B cell (primary cell): Measurements from ENCODE around the gene ZNF106. TPM values are rescaled to one million over a fixed set of nuclear protein-coding genes. Genes with fewer than 3 reads are reported as not detected.

Experiments
- ATAC-seq: fragments of 200-7000 bp; cut with Tn5 transposase; one replicate; pipeline ENCODE4 v1.10.0; 2021; ENCODE audit warnings: low read depth, mild to moderate bottlenecking, moderate number of reproducible peaks, moderate library complexity
- CTCF ChIA-PET: fragments of 350-600 bp; sonication (Branson Sonifier 250); formaldehyde crosslinking; loops from one replicate; lab custom pipeline; 2021; ENCODE audit warnings: antibody characterized with exemption, inconsistent platforms; lab: Charles Lee
- POLR2A ChIA-PET: fragments of 350-600 bp; sonication (Branson Sonifier 250); formaldehyde crosslinking; loops from one replicate; lab custom pipeline; 2021; ENCODE audit warnings: antibody characterized with exemption; lab: Charles Lee
- DNase-seq: peaks from one replicate; pipeline ENCODE4 v3.0.0; 2013
- H2AFZ ChIP-seq: 2 replicates; pipeline ENCODE4 v1.6.1; 2012; ENCODE audit warnings: mild to moderate bottlenecking, low read depth, low read length; ENCODE audit not compliant: insufficient read depth, poor library complexity, severe bottlenecking
- H3K27ac ChIP-seq, 2 donors: 1 replicate in 1 of 2; 2 replicates in 1 of 2; pipeline ENCODE4 v1.5.1; 2012 to 2013; ENCODE audit warnings: low read length in 2 of 2, mild to moderate bottlenecking in 2 of 2, moderate library complexity in 1 of 2
- H3K27me3 ChIP-seq, 4 experiments: fragments of 200-600 bp in 1 of 4; sonication (generic) in 1 of 4; replicated peaks in 1 of 4; 1 replicate in 2 of 4; 2 replicates in 2 of 4; pipeline versions ENCODE4 v1.6.1 to v1.7.0; 2013 to 2016; ENCODE audit warnings: low read length in 3 of 4, mild to moderate bottlenecking in 2 of 4, mixed read lengths in 1 of 4, moderate library complexity in 1 of 4; ENCODE audit not compliant: insufficient read depth in 4 of 4, control insufficient read depth in 3 of 4; ENCODE audit errors: control extremely low read depth in 1 of 4
- H3K36me3 ChIP-seq, 2 experiments: replicated peaks in 1 of 2; 1 replicate in 1 of 2; 2 replicates in 1 of 2; pipeline versions ENCODE4 v1.6.1 to v1.7.1; 2013; ENCODE audit warnings: low read length in 1 of 2; ENCODE audit not compliant: insufficient read depth in 2 of 2, control insufficient read depth in 1 of 2; ENCODE audit errors: control extremely low read depth in 1 of 2, extremely low read depth in 1 of 2
- H3K4me1 ChIP-seq, 2 donors: fragments of 200-600 bp in 1 of 2; sonication (generic) in 1 of 2; 1 replicate in 1 of 2; 2 replicates in 1 of 2; pipeline versions ENCODE4 v1.5.1 to v1.6.1; 2013 to 2017; ENCODE audit warnings: low read length in 2 of 2; ENCODE audit not compliant: control insufficient read depth in 2 of 2, insufficient read depth in 2 of 2
- H3K4me2 ChIP-seq: replicated peaks from 2 replicates; pipeline ENCODE3; 2012; ENCODE audit warnings: mild to moderate bottlenecking, low read depth, low read length; ENCODE audit not compliant: poor library complexity, severe bottlenecking
- H3K4me3 ChIP-seq, 5 experiments: fragments of 200-600 bp in 1 of 5; sonication (generic) in 1 of 5; 1 replicate in 3 of 5; 2 replicates in 2 of 5; pipeline versions ENCODE4 v1.5.1 to v1.7.0; 2011 to 2016; ENCODE audit warnings: low read length in 4 of 5, mild to moderate bottlenecking in 4 of 5, low read depth in 2 of 5, control low read depth in 1 of 5, moderate library complexity in 1 of 5; ENCODE audit not compliant: insufficient read depth in 1 of 5; ENCODE audit errors: control extremely low read depth in 1 of 5, extremely low read depth in 1 of 5
- H3K79me2 ChIP-seq: fragments of 200-600 bp; sonication (generic); one replicate; pipeline ENCODE4 v1.6.0; 2016; ENCODE audit warnings: low read length; ENCODE audit not compliant: control insufficient read depth, insufficient read depth
- H3K9ac ChIP-seq: fragments of 200-600 bp; sonication (generic); 2 replicates; pipeline ENCODE4 v1.6.1; 2017; ENCODE audit warnings: mild to moderate bottlenecking, low read length, moderate library complexity
- H3K9me3 ChIP-seq, 3 donors: one replicate each; pipeline versions ENCODE4 v1.6.1 to v1.7.1; 2013; ENCODE audit warnings: low read length in 2 of 3; ENCODE audit not compliant: control insufficient read depth in 2 of 3, insufficient read depth in 1 of 3; ENCODE audit errors: control extremely low read depth in 1 of 3
- H4K20me1 ChIP-seq: 2 replicates; pipeline ENCODE4 v1.6.0; 2012; ENCODE audit warnings: mild to moderate bottlenecking, low read length; ENCODE audit not compliant: insufficient read depth, control insufficient read depth, poor library complexity, severe bottlenecking
- H3K27ac Mint-ChIP-seq: one replicate; pipeline ENCODE4 v1.8.0; 2021; ENCODE audit warnings: mixed read lengths
- H3K27me3 Mint-ChIP-seq: one replicate; pipeline ENCODE4 v1.8.0; 2021; ENCODE audit warnings: mixed read lengths
- H3K4me1 Mint-ChIP-seq: one replicate; pipeline ENCODE4 v1.8.0; 2021; ENCODE audit warnings: mixed read lengths
- H3K4me3 Mint-ChIP-seq: one replicate; pipeline ENCODE4 v1.8.0; 2021; ENCODE audit warnings: mixed read lengths
- H3K9me3 Mint-ChIP-seq: one replicate; pipeline ENCODE4 v1.8.0; 2022; ENCODE audit warnings: mixed read lengths; ENCODE audit not compliant: insufficient read depth
- CTCF ChIP-seq: fragments of 200-600 bp; IDR thresholded peaks from one replicate; pipeline ENCODE4 v1.8.0; 2022; ENCODE audit warnings: antibody characterized with exemption, mild to moderate bottlenecking
- EZH2 ChIP-seq: IDR thresholded peaks from 2 replicates; pipeline ENCODE4 v1.6.1; 2012; ENCODE audit warnings: borderline replicate concordance, low read depth, mild to moderate bottlenecking, moderate library complexity, low read length; ENCODE audit not compliant: insufficient read depth, poor library complexity, severe bottlenecking
- WGBS: methylation state at CpG from one replicate; pipeline ENCODE4 v1.1.5; 2013; ENCODE audit warnings: missing lambda C conversion rate; ENCODE audit not compliant: insufficient coverage; 5-methylcytosine and 5-hydroxymethylcytosine counted together
- intact Hi-C: fragments of 100-400 bp; cut with micrococcal nuclease; formaldehyde crosslinking; loops from one replicate; pipeline ENCODE4 v1.10.0; 2022
- polyA plus RNA-seq: library from polyadenylated mRNA; depleted of rRNA; stranded (reverse); fragments of >200 nt; gene quantifications from 2 replicates; pipeline ENCODE4 v1.2.3, GENCODE V29; 2012
- total RNA-seq, 2 donors: library from RNA; stranded (reverse); fragments of 120-200 nt in 1 of 2; gene quantifications; 1 replicate in 1 of 2; 2 replicates in 1 of 2; pipeline versions ENCODE4 v1.2.3 to v1.2.4, GENCODE V29; 2013 to 2022

Gene ZNF106
- total and polyA plus RNA-seq, 2 donors (not counting 1 experiment from before 2014, with no cell fraction given): 10.1 to 51.4 TPM

GRCh38 chr15:42373274-42373673 lies 117.7 kb downstream of the ZNF106 start:
- no peak overlapping the region for H3K27ac Mint-ChIP-seq
- peaks cover 0 to 8% of the 10 kb centered on the region in 2 experiments for H3K36me3 ChIP-seq
- ChIA-PET POLR2A (no interaction called here), CTCF (no interaction called here)
- DNase-seq: no peak
- no peak overlapping the region for H3K4me2 ChIP-seq
- no peak for ATAC-seq
- peaks cover 3 to 7% (median 5%) of the 10 kb centered on the region in 3 donors for H3K9me3 ChIP-seq
- intact Hi-C loops: no loop called here
- no peak for TF ChIP-seq CTCF
- no peak overlapping the region for H3K27ac ChIP-seq
- no peaks in the 10 kb centered on the region for H3K27me3 Mint-ChIP-seq
- no peaks in the 10 kb centered on the region for H3K4me1 ChIP-seq
- no peaks in the 10 kb centered on the region for H3K27me3 ChIP-seq
- H3K4me1 Mint-ChIP-seq: no peaks in the 10 kb centered on the region
- no peak overlapping the region for H2AFZ ChIP-seq
- H3K4me3 ChIP-seq: no peak overlapping the region
- H3K9ac ChIP-seq: no peak overlapping the region
- peaks cover 9% of the 10 kb centered on the region for H3K9me3 Mint-ChIP-seq
- H3K79me2 ChIP-seq: no peaks in the 10 kb centered on the region
- WGBS: 100% methylated on average over 1 of the region's 1 CpG
- no peak overlapping the region for H3K4me3 Mint-ChIP-seq
- no peaks in the 10 kb centered on the region for H4K20me1 ChIP-seq

GRCh38 chr15:42371096-42371495 lies 119.8 kb downstream of the ZNF106 start:
- WGBS: no CpG with 5 or more reads among the region's 2 CpGs
- H3K9me3 Mint-ChIP-seq: peaks cover 3% of the 10 kb centered on the region
- H3K4me2 ChIP-seq: no peak overlapping the region
- no peak for DNase-seq
- H3K9me3 ChIP-seq: no peaks in the 10 kb centered on the region
- peaks cover 0 to 6% of the 10 kb centered on the region in 2 experiments for H3K36me3 ChIP-seq
- no peaks in the 10 kb centered on the region for H3K79me2 ChIP-seq
- H2AFZ ChIP-seq: no peak overlapping the region
- no peak overlapping the region for H3K9ac ChIP-seq
- ATAC-seq: no peak
- ChIA-PET CTCF (no interaction called here), POLR2A (no interaction called here)
- TF ChIP-seq EZH2 (no peak), CTCF (no peak)
- no peak overlapping the region for H3K27ac Mint-ChIP-seq
- H3K27ac ChIP-seq: no peak overlapping the region
- no peaks in the 10 kb centered on the region for H3K27me3 ChIP-seq
- H3K4me3 ChIP-seq: no peak overlapping the region
- no peaks in the 10 kb centered on the region for H4K20me1 ChIP-seq
- H3K4me1 ChIP-seq: no peaks in the 10 kb centered on the region
- H3K4me1 Mint-ChIP-seq: no peaks in the 10 kb centered on the region
- no peaks in the 10 kb centered on the region for H3K27me3 Mint-ChIP-seq
- no peak overlapping the region for H3K4me3 Mint-ChIP-seq
- intact Hi-C loops: no loop called here
